IMR-90 (cell line): ENCODE measurements around the gene SEMA5A. TPM values are rescaled to one million over a fixed set of nuclear protein-coding genes. Genes with fewer than 3 reads are reported as not detected.

Source experiments
- ATAC-seq: fragments of 200-7000 bp; cut with Tn5 transposase; 2 replicates; pipeline ENCODE4 v1.9.1; 2020; ENCODE audit warnings: low read depth, mild to moderate bottlenecking, moderate library complexity
- BruUV-seq: library from RNA; stranded (reverse); fragments of 400-500 nt; replicated peaks from 2 replicates; lab custom pipeline; 2021; lab: Mats Ljungman, UMichigan
- CTCF ChIA-PET: fragments of 300-600 bp; formaldehyde crosslinking; extraction: SDS; loops from one replicate; lab custom pipeline; 2021; ENCODE audit warnings: antibody characterized with exemption; lab: Yijun Ruan, JAX
- POLR2A ChIA-PET: fragments of 300-600 bp; sonication (Branson Sonifier 250); formaldehyde crosslinking; loops from one replicate; lab custom pipeline; 2022; ENCODE audit warnings: antibody characterized with exemption; ENCODE audit not compliant: unreplicated experiment; lab: Charles Lee
- DNase-seq: peaks from one replicate; pipeline ENCODE4 v3.0.0; 2013
- H2AFZ ChIP-seq: replicated peaks from 2 replicates; pipeline ENCODE3; 2013; ENCODE audit warnings: low read length, mild to moderate bottlenecking; ENCODE audit not compliant: poor library complexity
- H2AK5ac ChIP-seq: 2 replicates; pipeline ENCODE4 v1.6.1; 2013; ENCODE audit warnings: low read depth, low read length, inconsistent platforms
- H2AK9ac ChIP-seq: replicated peaks from 2 replicates; pipeline ENCODE3; 2013; ENCODE audit warnings: mild to moderate bottlenecking, low read depth, low read length, moderate library complexity; ENCODE audit not compliant: poor library complexity
- H2BK120ac ChIP-seq: 2 replicates; pipeline ENCODE4 v1.6.1; 2013; ENCODE audit warnings: low read depth, low read length, inconsistent platforms
- H2BK15ac ChIP-seq: 3 replicates; pipeline ENCODE4 v1.6.1; 2013; ENCODE audit warnings: low read depth, low read length, inconsistent platforms
- H2BK20ac ChIP-seq: 2 replicates; pipeline ENCODE4 v1.6.1; 2013; ENCODE audit warnings: low read depth, mild to moderate bottlenecking, inconsistent platforms, low read length, moderate library complexity
- H2BK5ac ChIP-seq: 2 replicates; pipeline ENCODE4 v1.6.1; 2013; ENCODE audit warnings: mild to moderate bottlenecking, low read depth, low read length, inconsistent platforms; ENCODE audit not compliant: poor library complexity, severe bottlenecking
- H3K14ac ChIP-seq: replicated peaks from 2 replicates; pipeline ENCODE4 v1.6.1; 2013; ENCODE audit warnings: low read depth, low read length, inconsistent platforms
- H3K18ac ChIP-seq: 2 replicates; pipeline ENCODE4 v1.6.1; 2013; ENCODE audit warnings: low read depth, low read length, control low read depth
- H3K23ac ChIP-seq: 2 replicates; pipeline ENCODE4 v1.6.1; 2013; ENCODE audit warnings: low read depth, low read length, inconsistent platforms
- H3K27ac ChIP-seq: 2 replicates; pipeline ENCODE4 v1.5.1; 2013; ENCODE audit warnings: mild to moderate bottlenecking, control low read depth, low read length; ENCODE audit not compliant: insufficient read depth
- H3K27me3 ChIP-seq: 2 replicates; pipeline ENCODE4 v1.6.1; 2013; ENCODE audit warnings: low read length; ENCODE audit not compliant: control insufficient read depth, insufficient read depth
- H3K36me3 ChIP-seq: 2 replicates; pipeline ENCODE4 v1.6.1; 2013; ENCODE audit warnings: low read length, mixed read lengths; ENCODE audit not compliant: control insufficient read depth, insufficient read depth
- H3K4ac ChIP-seq: 2 replicates; pipeline ENCODE4 v1.6.1; 2013; ENCODE audit warnings: low read depth, low read length, inconsistent platforms
- H3K4me1 ChIP-seq: 2 replicates; pipeline ENCODE4 v1.6.1; 2013; ENCODE audit warnings: low read length, mixed read lengths; ENCODE audit not compliant: control insufficient read depth, insufficient read depth
- H3K4me2 ChIP-seq: 2 replicates; pipeline ENCODE4 v1.6.1; 2013; ENCODE audit warnings: low read depth, mild to moderate bottlenecking, control low read depth, low read length, moderate library complexity
- H3K4me3 ChIP-seq: 2 replicates; pipeline ENCODE4 v1.5.1; 2013; ENCODE audit warnings: low read depth, mild to moderate bottlenecking, control low read depth, low read length, moderate library complexity; ENCODE audit not compliant: insufficient read depth
- H3K56ac ChIP-seq: 2 replicates; pipeline ENCODE4 v1.6.1; 2013; ENCODE audit warnings: low read length, inconsistent platforms; ENCODE audit not compliant: insufficient read depth; ENCODE audit errors: extremely low read depth
- H3K79me1 ChIP-seq, 2 experiments: 2 replicates each; pipeline ENCODE4 v1.6.1; 2013; ENCODE audit warnings: low read length in 2 of 2, inconsistent platforms in 1 of 2, low read depth in 1 of 2
- H3K9ac ChIP-seq: 2 replicates; pipeline ENCODE4 v1.6.1; 2013; ENCODE audit warnings: low read depth, low read length, control low read depth
- H3K9me1 ChIP-seq: 2 replicates; pipeline ENCODE4 v1.6.1; 2013; ENCODE audit warnings: low read length, inconsistent platforms; ENCODE audit not compliant: insufficient read depth
- H3K9me3 ChIP-seq: 2 replicates; pipeline ENCODE4 v1.6.1; 2013; ENCODE audit warnings: low read length; ENCODE audit not compliant: control insufficient read depth, insufficient read depth
- H4K20me1 ChIP-seq: 2 replicates; pipeline ENCODE4 v1.6.1; 2013; ENCODE audit warnings: low read length, inconsistent platforms; ENCODE audit not compliant: insufficient read depth
- H4K5ac ChIP-seq: 2 replicates; pipeline ENCODE4 v1.6.1; 2013; ENCODE audit warnings: mild to moderate bottlenecking, low read depth, low read length, control low read depth
- H4K8ac ChIP-seq, 2 experiments: 2 replicates each; pipeline ENCODE4 v1.6.1; 2013; ENCODE audit warnings: low read depth in 2 of 2, low read length in 2 of 2, control low read depth in 1 of 2, inconsistent platforms in 1 of 2
- H4K91ac ChIP-seq: 2 replicates; pipeline ENCODE4 v1.6.1; 2013; ENCODE audit warnings: low read depth, low read length, inconsistent platforms; ENCODE audit not compliant: insufficient read depth
- BHLHE40 ChIP-seq: fragments of 150-350 bp; IDR thresholded peaks from 2 replicates; pipeline ENCODE4 v1.6.1; 2016; ENCODE audit warnings: mild to moderate bottlenecking, low read depth, low read length
- CHD1 ChIP-seq: IDR thresholded peaks from 2 replicates; pipeline ENCODE4 v1.6.1; 2012; ENCODE audit warnings: low read depth, low read length, improper control_type of control experiment
- CTCF ChIP-seq: conservative IDR thresholded peaks from 2 replicates; pipeline ENCODE4 v1.5.1; 2012; ENCODE audit warnings: mild to moderate bottlenecking, low read depth, low read length, improper control_type of control experiment
- FOS ChIP-seq: fragments of 150-350 bp; IDR thresholded peaks from 2 replicates; pipeline ENCODE4 v1.6.1; 2016; ENCODE audit warnings: low read depth, low read length
- MAFK ChIP-seq: IDR thresholded peaks from 2 replicates; pipeline ENCODE4 v1.6.1; 2012; ENCODE audit warnings: low read depth, low read length, improper control_type of control experiment
- MAZ ChIP-seq: IDR thresholded peaks from 2 replicates; pipeline ENCODE4 v1.6.1; 2012; ENCODE audit warnings: low read depth, mild to moderate bottlenecking, low read length, improper control_type of control experiment, moderate library complexity, borderline replicate concordance
- MXI1 ChIP-seq: IDR thresholded peaks from 2 replicates; pipeline ENCODE4 v1.6.1; 2012; ENCODE audit warnings: low read depth, mild to moderate bottlenecking, low read length, moderate library complexity, borderline replicate concordance
- NFE2L2 ChIP-seq: fragments of 150-350 bp; IDR thresholded peaks from 2 replicates; pipeline ENCODE4 v1.6.1; 2016; ENCODE audit warnings: low read depth, mild to moderate bottlenecking, low read length
- POLR2A ChIP-seq: IDR thresholded peaks from 2 replicates; pipeline ENCODE4 v1.6.1; 2012; ENCODE audit warnings: mild to moderate bottlenecking, low read depth, low read length
- RCOR1 ChIP-seq: IDR thresholded peaks from 2 replicates; pipeline ENCODE4 v1.6.1; 2012; ENCODE audit warnings: mild to moderate bottlenecking, low read length, improper control_type of control experiment; ENCODE audit not compliant: insufficient replicate concordance
- RFX5 ChIP-seq: IDR thresholded peaks from 2 replicates; pipeline ENCODE4 v1.8.0; 2012; ENCODE audit warnings: low read depth, mild to moderate bottlenecking, low read length, moderate library complexity
- SMC3 ChIP-seq: fragments of 150-350 bp; IDR thresholded peaks from 2 replicates; pipeline ENCODE4 v1.6.1; 2016; ENCODE audit warnings: low read depth, mild to moderate bottlenecking, antibody characterized with exemption, low read length, moderate library complexity
- USF2 ChIP-seq: fragments of 150-350 bp; IDR thresholded peaks from 2 replicates; pipeline ENCODE4 v1.6.1; 2017; ENCODE audit warnings: mild to moderate bottlenecking, antibody characterized with exemption, low read length, low read depth
- WGBS, 2 experiments: methylation state at CpG; one replicate each; pipeline versions ENCODE4 v1.1.5 to v1.1.7; 2013; ENCODE audit warnings: missing lambda C conversion rate in 2 of 2; ENCODE audit not compliant: insufficient read length in 1 of 2; ENCODE audit errors: extremely low coverage in 2 of 2; 5-methylcytosine and 5-hydroxymethylcytosine counted together
- dilution Hi-C: fragments of 300-500 bp; cut with HindIII; formaldehyde crosslinking; loops from one replicate; pipeline ENCODE4 v1.14.3; 2018; ENCODE audit warnings: low sequenced_read_pairs; ENCODE audit not compliant: unreplicated experiment
- in situ Hi-C: fragments of 300-500 bp; cut with MboI; formaldehyde crosslinking; loops from 3 replicates; pipeline ENCODE4 v1.14.3; 2019; ENCODE audit warnings: low sequenced_read_pairs, inconsistent platforms, mixed read lengths
- intact Hi-C: fragments of 100-400 bp; cut with micrococcal nuclease; formaldehyde crosslinking; loops from 2 replicates; pipeline ENCODE4 v1.10.0; 2022
- polyA plus RNA-seq, 3 experiments: library from polyadenylated mRNA; depleted of rRNA; stranded (reverse); fragments of >200 nt; gene quantifications; 2 replicates each; pipeline ENCODE4 v1.2.3, GENCODE V29; 2012; ENCODE audit warnings: low replicate concordance in 1 of 3
- total RNA-seq: library from RNA; depleted of rRNA; stranded (reverse); fragments of >200 nt; gene quantifications from 2 replicates; pipeline ENCODE4 v1.2.3, GENCODE V29; 2012

Gene SEMA5A
- total and polyA plus RNA-seq, 2 of the 4 experiments (the other 2 are of a cell fraction) = 8.2 to 9.9 TPM

- Histone ChIP-seq H4K5ac (no peak overlapping the region), H4K20me1 (peaks cover 44% of the 10 kb centered on the region; the same call in 1 of the 2 replicates), H2AK5ac (no peak overlapping the region), H2BK5ac (no peak overlapping the region), H4K8ac (no peak overlapping the region), H2BK15ac (no peak overlapping the region), H3K9ac (no peak overlapping the region), H3K27me3 (peaks cover 2% of the 10 kb centered on the region; the same call in 1 of the 2 replicates), H4K91ac (no peak overlapping the region), H3K14ac (no peak overlapping the region), H3K9me1 (no peaks in the 10 kb centered on the region; the same call in 1 of the 2 replicates), H3K4me2 (no peak overlapping the region), H3K79me1 (peaks cover 12 to 67% of the 10 kb centered on the region in 2 experiments; a peak in 3 of 4 replicates), H2BK120ac (no peak overlapping the region), H2AK9ac (no peak overlapping the region), H2BK20ac (no peak overlapping the region), H3K23ac (no peak overlapping the region), H3K36me3 (no peaks in the 10 kb centered on the region), H3K4ac (no peak overlapping the region), H3K9me3 (peaks cover 11% of the 10 kb centered on the region), H2AFZ (no peak overlapping the region), H3K4me3 (no peak overlapping the region), H3K56ac (no peak overlapping the region), H3K18ac (no peak overlapping the region), H3K4me1 (peaks cover 4% of the 10 kb centered on the region), H3K27ac (no peak overlapping the region)
- ChIA-PET CTCF (no interaction called here), POLR2A (no interaction called here)
- WGBS, 2 experiments = no CpG with 5 or more reads among the region's 4 CpGs
- intact Hi-C loops (no loop called here), dilution Hi-C loops (no loop called here), in situ Hi-C loops (no loop called here)
- no TSS peak for BruUV-seq
- ATAC-seq (no peak), DNase-seq (no peak)
- no peak for TF ChIP-seq NFE2L2
- TF ChIP-seq RCOR1 = no peak
- TF ChIP-seq SMC3 = no peak
- TF ChIP-seq CHD1 = no peak
- TF ChIP-seq FOS = no peak
- TF ChIP-seq POLR2A = no peak
- no peak for TF ChIP-seq MAFK
- TF ChIP-seq CTCF = no peak
- no peak for TF ChIP-seq MAZ
- TF ChIP-seq USF2 = no peak
- TF ChIP-seq RFX5 = no peak
- no peak for TF ChIP-seq BHLHE40
- no peak for TF ChIP-seq MXI1
Observed at GRCh38 chr5:9454012-9454481, 91.8 kb downstream of the SEMA5A start.
